Panc1 (cell line): ENCODE data around the gene COPZ2. TPM values are rescaled to one million over a fixed set of nuclear protein-coding genes. Genes with fewer than 3 reads are reported as not detected.
A peak's percentile ranks its signal among the peaks of the same experiment; 100 is the strongest.

Experiments used
- ATAC-seq: fragments of 200-7000 bp; cut with Tn5 transposase; 2 replicates; pipeline ENCODE4 v1.9.1; 2020; ENCODE audit warnings: mild to moderate bottlenecking, moderate library complexity
- BruUV-seq: library from RNA; stranded (reverse); fragments of 400-500 nt; replicated peaks from 2 replicates; lab custom pipeline; 2021; lab: Mats Ljungman, UMichigan
- CTCF ChIA-PET: fragments of 300-600 bp; sonication (Branson Sonifier 250); formaldehyde crosslinking; loops from one replicate; lab custom pipeline; 2022; ENCODE audit warnings: antibody characterized with exemption; lab: Charles Lee
- POLR2A ChIA-PET: fragments of 300-600 bp; sonication (Branson Sonifier 250); formaldehyde crosslinking; loops from one replicate; lab custom pipeline; 2022; ENCODE audit warnings: antibody characterized with exemption; lab: Charles Lee
- DNase-seq: peaks from one replicate; pipeline ENCODE4 v3.0.0-alpha.2; 2010; ENCODE audit warnings: low read depth, low spot score
- H3K27ac ChIP-seq: 2 replicates; pipeline ENCODE4 v1.5.1; 2011; ENCODE audit warnings: mild to moderate bottlenecking, low read length, inconsistent platforms
- H3K27me3 ChIP-seq: fragments of 200-500 bp; sonication (Bioruptor generic); 2 replicates; pipeline ENCODE4 v1.6.0; 2014; ENCODE audit warnings: low read length, inconsistent platforms; ENCODE audit not compliant: control insufficient read depth, insufficient read depth
- H3K36me3 ChIP-seq: fragments of 200-500 bp; sonication (Bioruptor generic); 2 replicates; pipeline ENCODE4 v1.5.1; 2014; ENCODE audit warnings: inconsistent platforms, mild to moderate bottlenecking, low read length, moderate library complexity; ENCODE audit not compliant: control insufficient read depth, insufficient read depth
- H3K4me1 ChIP-seq: 2 replicates; pipeline ENCODE4 v1.5.1; 2011; ENCODE audit warnings: inconsistent platforms, mild to moderate bottlenecking, low read length, moderate library complexity; ENCODE audit not compliant: control insufficient read depth, insufficient read depth
- H3K4me3 ChIP-seq, 2 experiments: 2 replicates each; pipeline ENCODE4 v1.5.1; 2011 to 2012; ENCODE audit warnings: low read depth in 2 of 2, low read length in 2 of 2, mild to moderate bottlenecking in 2 of 2, inconsistent platforms in 1 of 2, moderate library complexity in 1 of 2
- H3K9me3 ChIP-seq: fragments of 200-500 bp; sonication (Bioruptor generic); 2 replicates; pipeline ENCODE4 v1.5.1; 2014; ENCODE audit warnings: low read depth, mild to moderate bottlenecking, inconsistent platforms, low read length, moderate library complexity; ENCODE audit not compliant: control insufficient read depth, insufficient read depth
- POLR2AphosphoS5 ChIP-seq: IDR thresholded peaks from 2 replicates; pipeline ENCODE4 v1.6.1; 2012; ENCODE audit warnings: mild to moderate bottlenecking, low read depth, low read length, moderate library complexity
- SIN3A ChIP-seq: IDR thresholded peaks from 2 replicates; pipeline ENCODE4 v1.6.1; 2012; ENCODE audit warnings: low read depth, mild to moderate bottlenecking, low read length, moderate library complexity, borderline replicate concordance; ENCODE audit not compliant: insufficient read depth
- TCF7L2 ChIP-seq: IDR thresholded peaks from 2 replicates; pipeline ENCODE4 v1.6.1; 2011; ENCODE audit warnings: mild to moderate bottlenecking, low read depth, low read length, inconsistent platforms
- in situ Hi-C: cut with HindIII; loops from 2 replicates; pipeline ENCODE4 v1.10.0; 2016; ENCODE audit warnings: low sequenced_read_pairs, low pct_unique_long_range_greater_than_20kb
- intact Hi-C: fragments of 100-400 bp; cut with micrococcal nuclease; formaldehyde crosslinking; loops from one replicate; pipeline ENCODE4 v1.10.0; 2022; ENCODE audit not compliant: unreplicated experiment
- total RNA-seq: library from RNA; stranded (reverse); gene quantifications from one replicate; pipeline ENCODE4 v1.2.1, GENCODE V29; 2021; ENCODE audit not compliant: unreplicated experiment
- TF ChIP-seq, protein P1 (sequence below), 2 experiments: IDR thresholded peaks; 2 replicates each; pipeline ENCODE4 v1.6.1; 2011 to 2012; ENCODE audit warnings: low read depth in 2 of 2, control low read depth in 1 of 2, low read length in 1 of 2, mild to moderate bottlenecking in 1 of 2, moderate library complexity in 1 of 2; ENCODE audit not compliant: insufficient read depth in 1 of 2
- TF ChIP-seq, protein P2 (sequence below): fragments of 450-650 bp; IDR thresholded peaks from 2 replicates; pipeline ENCODE4 v1.5.1; 2017; ENCODE audit warnings: mild to moderate bottlenecking

The COPZ2 gene
- total RNA-seq, 1 experiment from 2014 or later, result 5.4 TPM

DNA sequence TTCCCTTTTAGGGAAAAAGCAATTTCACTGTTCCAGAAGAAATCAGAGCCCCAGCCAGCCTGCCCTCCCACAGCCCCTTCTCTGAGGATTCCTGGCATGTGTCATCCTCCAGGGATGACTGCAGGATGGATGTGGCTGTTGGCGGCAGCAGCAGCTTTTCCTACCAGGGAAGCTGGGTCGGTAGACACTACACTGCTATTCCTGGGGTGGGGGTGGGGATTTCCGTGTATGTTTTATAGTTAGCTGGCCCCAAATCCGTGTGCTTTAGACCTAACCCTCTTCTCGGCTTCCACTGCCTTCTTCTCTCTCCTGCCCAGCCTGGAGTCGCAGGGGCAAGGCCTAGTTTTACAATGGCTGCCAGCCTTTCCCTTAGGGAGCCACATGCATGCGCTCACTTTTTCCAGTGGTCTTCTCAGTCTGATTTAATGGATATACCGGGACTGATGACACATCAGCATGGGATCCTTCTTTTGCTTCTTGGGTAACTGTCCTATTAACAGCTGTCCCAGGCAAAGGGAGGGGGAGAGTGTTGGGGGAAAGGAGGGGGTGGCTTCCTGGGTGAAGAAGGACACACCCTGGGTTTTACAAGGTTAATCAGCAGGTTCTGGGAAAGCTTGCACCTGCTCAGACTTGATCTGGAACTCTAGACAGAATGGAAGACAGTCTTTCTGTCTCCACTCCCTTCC is 7.9 kb upstream of the COPZ2 start:
- in situ Hi-C loops (no loop called here), intact Hi-C loops (no loop called here)
- ChIA-PET POLR2A (interaction anchor here (0.5 kb wide), 1 partner anchor 126 kb away, joined by 5 read pairs; no protein-coding TSS in a partner anchor), CTCF (no interaction called here)
- Histone ChIP-seq H3K27me3 (no peaks in the 10 kb centered on the region), H3K9me3 (no peaks in the 10 kb centered on the region), H3K36me3 (peaks cover 3% of the 10 kb centered on the region; the same call in 1 of the 2 replicates), H3K27ac (no peak overlapping the region), H3K4me3 (no peak overlapping the region), H3K4me1 (peaks cover 20% of the 10 kb centered on the region)
- peak; percentile 39; the same call in 1 of the 2 replicates for TF ChIP-seq POLR2AphosphoS5
- TF ChIP-seq, protein P1, sequence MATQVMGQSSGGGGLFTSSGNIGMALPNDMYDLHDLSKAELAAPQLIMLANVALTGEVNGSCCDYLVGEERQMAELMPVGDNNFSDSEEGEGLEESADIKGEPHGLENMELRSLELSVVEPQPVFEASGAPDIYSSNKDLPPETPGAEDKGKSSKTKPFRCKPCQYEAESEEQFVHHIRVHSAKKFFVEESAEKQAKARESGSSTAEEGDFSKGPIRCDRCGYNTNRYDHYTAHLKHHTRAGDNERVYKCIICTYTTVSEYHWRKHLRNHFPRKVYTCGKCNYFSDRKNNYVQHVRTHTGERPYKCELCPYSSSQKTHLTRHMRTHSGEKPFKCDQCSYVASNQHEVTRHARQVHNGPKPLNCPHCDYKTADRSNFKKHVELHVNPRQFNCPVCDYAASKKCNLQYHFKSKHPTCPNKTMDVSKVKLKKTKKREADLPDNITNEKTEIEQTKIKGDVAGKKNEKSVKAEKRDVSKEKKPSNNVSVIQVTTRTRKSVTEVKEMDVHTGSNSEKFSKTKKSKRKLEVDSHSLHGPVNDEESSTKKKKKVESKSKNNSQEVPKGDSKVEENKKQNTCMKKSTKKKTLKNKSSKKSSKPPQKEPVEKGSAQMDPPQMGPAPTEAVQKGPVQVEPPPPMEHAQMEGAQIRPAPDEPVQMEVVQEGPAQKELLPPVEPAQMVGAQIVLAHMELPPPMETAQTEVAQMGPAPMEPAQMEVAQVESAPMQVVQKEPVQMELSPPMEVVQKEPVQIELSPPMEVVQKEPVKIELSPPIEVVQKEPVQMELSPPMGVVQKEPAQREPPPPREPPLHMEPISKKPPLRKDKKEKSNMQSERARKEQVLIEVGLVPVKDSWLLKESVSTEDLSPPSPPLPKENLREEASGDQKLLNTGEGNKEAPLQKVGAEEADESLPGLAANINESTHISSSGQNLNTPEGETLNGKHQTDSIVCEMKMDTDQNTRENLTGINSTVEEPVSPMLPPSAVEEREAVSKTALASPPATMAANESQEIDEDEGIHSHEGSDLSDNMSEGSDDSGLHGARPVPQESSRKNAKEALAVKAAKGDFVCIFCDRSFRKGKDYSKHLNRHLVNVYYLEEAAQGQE (IDR thresholded peaks at IDR 0.05; ENCODE audit: insufficient read depth in 1 of 2, low read depth in 2 of 2, low read length in 1 of 2), result no peak
- no TSS peak for BruUV-seq
- ATAC-seq (no peak), DNase-seq (no peak)

DNA sequence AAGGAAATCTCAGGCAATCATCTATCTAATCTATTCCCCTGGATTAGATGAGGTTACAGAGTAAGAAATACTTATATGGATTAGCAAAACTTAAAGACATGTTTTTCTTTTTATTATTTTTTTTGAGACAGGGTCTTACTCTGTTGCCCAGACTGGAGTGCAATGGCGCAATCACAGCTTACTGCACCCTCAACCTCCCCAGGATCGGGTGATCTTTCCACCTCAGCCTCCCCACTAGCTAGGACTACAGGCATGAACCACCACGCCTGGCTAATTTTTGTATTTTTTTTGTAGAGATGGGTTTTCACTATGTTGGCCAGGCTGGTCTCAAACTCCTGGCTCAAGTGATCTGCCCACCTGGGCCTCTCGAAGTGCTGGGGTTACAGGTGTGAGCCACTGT is 7.3 kb upstream of the COPZ2 start:
- POLR2A ChIA-PET, result interaction anchor here (0.5 kb wide), 1 partner anchor 126 kb away, joined by 5 read pairs; no protein-coding TSS in a partner anchor
- in situ Hi-C loops, result no loop called here
- Histone ChIP-seq H3K4me1 (peaks cover 16% of the 10 kb centered on the region), H3K4me3 (no peak overlapping the region), H3K36me3 (peaks cover 3% of the 10 kb centered on the region; the same call in 1 of the 2 replicates), H3K9me3 (no peaks in the 10 kb centered on the region), H3K27me3 (no peaks in the 10 kb centered on the region), H3K27ac (no peak overlapping the region)
- ATAC-seq (no peak), DNase-seq (no peak)
- intact Hi-C loops, result no loop called here
- CTCF ChIA-PET, result no interaction called here
- no TSS peak for BruUV-seq
- TF ChIP-seq SIN3A, result no peak
- no peak for TF ChIP-seq TCF7L2
- TF ChIP-seq, protein P1 (IDR thresholded peaks at IDR 0.05; ENCODE audit: insufficient read depth in 1 of 2, low read depth in 2 of 2, low read length in 1 of 2), result no peak
- no peak for TF ChIP-seq POLR2AphosphoS5
- TF ChIP-seq, protein P2, sequence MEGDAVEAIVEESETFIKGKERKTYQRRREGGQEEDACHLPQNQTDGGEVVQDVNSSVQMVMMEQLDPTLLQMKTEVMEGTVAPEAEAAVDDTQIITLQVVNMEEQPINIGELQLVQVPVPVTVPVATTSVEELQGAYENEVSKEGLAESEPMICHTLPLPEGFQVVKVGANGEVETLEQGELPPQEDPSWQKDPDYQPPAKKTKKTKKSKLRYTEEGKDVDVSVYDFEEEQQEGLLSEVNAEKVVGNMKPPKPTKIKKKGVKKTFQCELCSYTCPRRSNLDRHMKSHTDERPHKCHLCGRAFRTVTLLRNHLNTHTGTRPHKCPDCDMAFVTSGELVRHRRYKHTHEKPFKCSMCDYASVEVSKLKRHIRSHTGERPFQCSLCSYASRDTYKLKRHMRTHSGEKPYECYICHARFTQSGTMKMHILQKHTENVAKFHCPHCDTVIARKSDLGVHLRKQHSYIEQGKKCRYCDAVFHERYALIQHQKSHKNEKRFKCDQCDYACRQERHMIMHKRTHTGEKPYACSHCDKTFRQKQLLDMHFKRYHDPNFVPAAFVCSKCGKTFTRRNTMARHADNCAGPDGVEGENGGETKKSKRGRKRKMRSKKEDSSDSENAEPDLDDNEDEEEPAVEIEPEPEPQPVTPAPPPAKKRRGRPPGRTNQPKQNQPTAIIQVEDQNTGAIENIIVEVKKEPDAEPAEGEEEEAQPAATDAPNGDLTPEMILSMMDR, result no peak
